Progenitor cell of endocrine pancreas (in vitro differentiated cells): ENCODE measurements around the gene GALNT1. TPM values are rescaled to one million over a fixed set of nuclear protein-coding genes. Genes with fewer than 3 reads are reported as not detected.

Experiments used
- DNase-seq: peaks from one replicate; pipeline ENCODE4 v3.0.0; 2021; ENCODE audit warnings: low spot score; ENCODE audit not compliant: unreplicated experiment
- H3K27ac Mint-ChIP-seq: 2 replicates; pipeline ENCODE4 v1.8.0; 2021; ENCODE audit warnings: mild to moderate bottlenecking, moderate library complexity, mixed read lengths
- H3K27me3 Mint-ChIP-seq: 2 replicates; pipeline ENCODE4 v1.8.0; 2021; ENCODE audit warnings: mixed read lengths
- H3K36me3 Mint-ChIP-seq: 2 replicates; pipeline ENCODE4 v1.8.0; 2022; ENCODE audit warnings: mixed read lengths; ENCODE audit not compliant: insufficient read depth
- H3K4me1 Mint-ChIP-seq: 2 replicates; pipeline ENCODE4 v1.8.0; 2021; ENCODE audit warnings: low read depth, mixed read lengths
- H3K4me3 Mint-ChIP-seq: 2 replicates; pipeline ENCODE4 v1.8.0; 2021; ENCODE audit warnings: low read depth, mild to moderate bottlenecking, moderate library complexity, mixed read lengths
- H3K9me3 Mint-ChIP-seq: 2 replicates; pipeline ENCODE4 v1.8.0; 2021; ENCODE audit warnings: low read depth, mixed read lengths
- long read RNA-seq: library from polyadenylated mRNA; unstranded; transcript quantifications from one replicate; pipeline ENCODE4 v2.0.0, GENCODE V29; 2020
- total RNA-seq: library from RNA; stranded (reverse); gene quantifications from 2 replicates; pipeline ENCODE4 v1.2.1, GENCODE V29; 2021
- TF ChIP-seq, protein P1 (sequence below): fragments of 200-600 bp; sonication (generic); IDR thresholded peaks from one replicate; pipeline ENCODE4 v1.5.0; 2021; ENCODE audit warnings: antibody characterized with exemption, mild to moderate bottlenecking; ENCODE audit not compliant: unreplicated experiment

GALNT1 gene
- 92.1 and 92.8 TPM in 2 replicates for total RNA-seq
- long read RNA-seq, partial matches to known transcripts, result 6 of 34 reads
- long read RNA-seq, other reads (novel, unspliced or antisense), result 24 of 34 reads

DNA sequence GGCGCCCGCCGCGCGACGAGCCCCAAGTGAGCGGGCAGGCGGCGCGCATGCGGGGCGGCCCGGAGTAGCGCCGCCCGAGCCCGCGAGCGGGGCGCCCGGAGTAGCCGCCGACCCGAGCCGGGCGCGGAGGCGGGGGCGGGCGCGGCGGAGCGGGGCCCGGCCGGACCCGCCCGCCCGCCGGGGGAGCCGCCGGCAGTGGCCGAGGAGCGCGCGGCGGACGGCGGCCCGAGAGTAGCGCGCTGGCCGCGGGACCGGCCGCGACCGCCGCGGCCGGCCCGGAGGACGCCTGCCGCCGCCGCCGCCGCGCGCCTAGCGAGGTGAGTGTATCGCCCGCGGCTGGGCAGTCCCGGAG lies at the start of gene GALNT1:
GALNT1 (plus strand) TSS at position 195 of the 352 bp plus-strand sequence. CDS start 72,923 bp downstream, outside the sequence.
- peaks cover 19% of the 10 kb centered on the region for H3K9me3 Mint-ChIP-seq
- DNase-seq, result no peak

DNA sequence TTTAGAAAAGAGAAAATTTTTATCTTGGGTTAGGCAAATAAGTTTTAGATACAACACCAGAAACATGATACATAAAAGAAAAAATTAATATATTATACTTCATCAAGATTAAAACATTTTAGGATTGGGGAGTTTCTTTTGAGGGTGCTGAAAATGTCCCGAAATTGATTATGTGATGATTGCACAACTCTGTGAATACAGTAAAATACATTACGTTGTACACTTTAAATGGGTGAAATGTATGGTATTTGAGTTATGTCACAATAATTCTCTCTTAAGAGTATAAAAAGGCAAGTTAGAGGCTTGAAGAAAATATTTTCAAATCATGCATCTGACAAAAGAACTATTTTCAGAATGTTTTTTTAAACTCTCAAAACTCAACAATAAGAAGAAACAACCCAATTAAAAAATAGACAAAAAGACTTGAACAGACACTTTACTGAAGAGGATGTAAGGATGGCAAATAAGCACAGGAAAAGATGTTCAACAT lies 47.6 kb upstream of the GALNT1 start:
- Mint-ChIP-seq H3K36me3 (no peaks in the 10 kb centered on the region), H3K27me3 (no peaks in the 10 kb centered on the region), H3K4me3 (no peak overlapping the region), H3K9me3 (peaks cover 25% of the 10 kb centered on the region), H3K27ac (no peak overlapping the region), H3K4me1 (no peaks in the 10 kb centered on the region)
- no peak for DNase-seq
- TF ChIP-seq, protein P1, sequence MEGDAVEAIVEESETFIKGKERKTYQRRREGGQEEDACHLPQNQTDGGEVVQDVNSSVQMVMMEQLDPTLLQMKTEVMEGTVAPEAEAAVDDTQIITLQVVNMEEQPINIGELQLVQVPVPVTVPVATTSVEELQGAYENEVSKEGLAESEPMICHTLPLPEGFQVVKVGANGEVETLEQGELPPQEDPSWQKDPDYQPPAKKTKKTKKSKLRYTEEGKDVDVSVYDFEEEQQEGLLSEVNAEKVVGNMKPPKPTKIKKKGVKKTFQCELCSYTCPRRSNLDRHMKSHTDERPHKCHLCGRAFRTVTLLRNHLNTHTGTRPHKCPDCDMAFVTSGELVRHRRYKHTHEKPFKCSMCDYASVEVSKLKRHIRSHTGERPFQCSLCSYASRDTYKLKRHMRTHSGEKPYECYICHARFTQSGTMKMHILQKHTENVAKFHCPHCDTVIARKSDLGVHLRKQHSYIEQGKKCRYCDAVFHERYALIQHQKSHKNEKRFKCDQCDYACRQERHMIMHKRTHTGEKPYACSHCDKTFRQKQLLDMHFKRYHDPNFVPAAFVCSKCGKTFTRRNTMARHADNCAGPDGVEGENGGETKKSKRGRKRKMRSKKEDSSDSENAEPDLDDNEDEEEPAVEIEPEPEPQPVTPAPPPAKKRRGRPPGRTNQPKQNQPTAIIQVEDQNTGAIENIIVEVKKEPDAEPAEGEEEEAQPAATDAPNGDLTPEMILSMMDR, result no peak

More for the DNA sequence above, at the start of gene GALNT1:
- Mint-ChIP-seq H3K4me3 (peak within 1 kb of the TSS; percentile 80), H3K27ac (peak within 1 kb of the TSS; percentile 93), H3K27me3 (peaks cover 15% of the 10 kb centered on the region), H3K4me1 (peaks cover 17% of the 10 kb centered on the region), H3K36me3 (peaks cover 17% of the 10 kb centered on the region)
- TF ChIP-seq, protein P1, result no peak

DNA sequence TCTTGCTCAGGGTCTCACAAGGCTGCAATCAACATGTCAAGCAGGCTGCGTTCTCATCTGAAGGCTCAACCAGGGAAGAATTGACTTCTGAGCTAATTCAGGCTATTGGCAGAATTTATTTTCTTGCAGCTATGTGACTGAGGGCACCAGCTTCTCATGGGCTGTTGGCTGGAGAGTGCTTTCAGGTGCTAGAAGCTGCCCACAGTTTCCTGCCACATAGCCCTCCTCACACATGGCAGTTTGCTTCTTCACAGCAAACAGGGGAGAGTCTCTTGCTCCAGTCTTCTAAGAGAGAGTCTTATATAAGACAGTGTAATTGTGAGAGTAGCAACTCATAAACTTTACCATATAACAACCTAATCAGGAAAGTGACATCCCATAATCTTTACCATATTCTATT lies 46.2 kb upstream of the GALNT1 start:
- peaks cover 23% of the 10 kb centered on the region for H3K9me3 Mint-ChIP-seq
- no peak overlapping the region for H3K27ac Mint-ChIP-seq
- no peaks in the 10 kb centered on the region for H3K27me3 Mint-ChIP-seq
- DNase-seq, result no peak
- H3K4me1 Mint-ChIP-seq, result no peaks in the 10 kb centered on the region
- no peaks in the 10 kb centered on the region for H3K36me3 Mint-ChIP-seq
- TF ChIP-seq, protein P1, result no peak
- no peak overlapping the region for H3K4me3 Mint-ChIP-seq

DNA sequence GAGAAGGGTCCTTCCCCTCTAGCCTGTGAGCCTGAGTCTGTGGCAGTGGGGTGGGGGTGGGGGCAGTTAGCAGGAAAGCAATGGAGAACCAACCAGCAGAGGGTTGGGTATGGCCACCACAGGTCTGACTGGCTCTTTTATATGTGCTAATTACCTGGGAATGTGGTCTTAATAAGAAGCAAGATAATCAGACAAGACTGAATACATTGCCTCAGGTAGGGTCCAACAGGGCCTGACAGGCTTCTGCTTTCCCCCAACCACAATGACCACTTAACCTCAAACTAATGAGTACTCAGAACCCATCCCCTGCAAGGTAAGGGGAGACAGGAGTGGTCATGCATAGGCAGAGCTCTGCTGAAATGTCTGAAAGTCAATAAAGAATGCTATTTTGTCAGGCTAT lies 39.2 kb upstream of the GALNT1 start:
- H3K4me3 Mint-ChIP-seq, result no peak overlapping the region
- H3K36me3 Mint-ChIP-seq, result no peaks in the 10 kb centered on the region
- peaks cover 4% of the 10 kb centered on the region for H3K4me1 Mint-ChIP-seq
- TF ChIP-seq, protein P1, result no peak
- DNase-seq, result no peak
- no peak overlapping the region for H3K27ac Mint-ChIP-seq
- peaks cover 10% of the 10 kb centered on the region for H3K9me3 Mint-ChIP-seq
- H3K27me3 Mint-ChIP-seq, result no peaks in the 10 kb centered on the region

DNA sequence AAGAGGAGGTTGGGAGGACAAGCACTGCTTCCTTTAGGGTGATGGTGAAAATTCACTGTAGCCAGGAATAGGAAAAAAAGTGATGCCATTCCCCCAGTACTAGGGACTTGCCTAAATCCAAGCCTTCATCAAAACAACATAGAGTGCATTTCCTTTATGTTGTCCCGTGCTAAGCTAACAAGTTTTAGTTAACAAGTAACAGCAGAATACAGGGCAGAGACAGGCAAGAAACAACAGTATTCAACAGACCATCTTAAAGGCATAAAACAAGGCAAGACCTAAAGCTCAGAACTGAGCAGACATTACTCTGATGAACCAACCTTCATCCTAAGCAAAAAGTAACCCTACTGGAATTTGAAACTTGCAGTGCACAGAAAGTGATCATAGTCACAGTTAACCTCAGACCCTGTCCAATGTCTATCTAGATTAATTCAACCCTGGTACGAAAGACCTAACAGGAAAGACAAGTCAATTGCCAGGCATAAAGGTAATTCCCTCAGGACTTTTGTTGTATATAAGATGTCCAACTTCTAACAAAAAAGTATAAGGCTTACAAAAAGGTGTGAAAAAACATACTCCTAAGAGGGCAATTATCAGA lies 34.4 kb upstream of the GALNT1 start:
- no peak overlapping the region for H3K4me3 Mint-ChIP-seq
- H3K27me3 Mint-ChIP-seq, result no peaks in the 10 kb centered on the region
- DNase-seq, result no peak
- H3K27ac Mint-ChIP-seq, result peak overlapping the region; percentile 29
- peaks cover 22% of the 10 kb centered on the region for H3K4me1 Mint-ChIP-seq
- no peaks in the 10 kb centered on the region for H3K36me3 Mint-ChIP-seq
- TF ChIP-seq, protein P1, result no peak
- H3K9me3 Mint-ChIP-seq, result peaks cover 5% of the 10 kb centered on the region
